GM21390 (cell line): ENCODE data around the gene CMTR1.

Experiments
- ATAC-seq: cut with Tn5 transposase; IDR thresholded peaks from one replicate; pipeline ENCODE4 v1.9.1; 2021; ENCODE audit not compliant: unreplicated experiment

The CMTR1 gene

DNA sequence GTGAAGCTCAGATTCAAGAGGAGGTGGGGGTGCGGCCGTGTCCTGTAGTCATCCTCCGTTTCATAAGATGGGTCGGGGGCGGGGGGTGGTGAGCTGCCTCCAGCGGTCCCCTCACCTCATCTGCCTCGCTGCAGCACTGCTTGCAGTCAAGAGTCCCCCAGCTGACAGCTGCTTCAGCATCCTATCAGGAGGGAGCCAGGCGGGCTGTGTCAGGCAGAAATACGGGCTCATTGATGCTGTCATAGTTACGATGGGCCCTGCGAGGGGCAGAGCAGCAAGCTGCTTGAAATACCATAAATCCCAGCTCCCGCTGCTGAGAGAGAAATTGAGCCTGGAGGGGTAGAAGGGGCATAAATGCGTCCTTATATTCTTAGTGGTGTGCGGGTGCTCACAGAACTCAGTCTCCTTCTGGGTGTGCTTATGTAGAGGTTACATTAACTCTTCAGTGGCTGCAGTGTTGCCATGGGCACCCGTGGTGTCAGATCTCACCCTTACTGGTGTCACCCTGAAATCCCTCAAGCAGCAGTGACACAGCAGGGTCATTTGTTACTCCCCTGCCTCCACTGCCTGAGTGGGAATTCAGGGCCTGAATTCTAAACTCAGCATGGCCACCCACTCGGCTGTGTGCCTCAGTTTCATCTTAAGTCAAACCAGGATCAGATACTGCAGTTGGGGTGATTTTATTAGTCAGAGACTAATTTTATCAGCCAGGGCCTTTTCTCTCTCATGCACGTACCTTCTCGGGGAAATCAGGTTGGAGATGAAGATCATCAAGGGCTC lies 44.8 kb downstream of the CMTR1 start:
- no peak for ATAC-seq

DNA sequence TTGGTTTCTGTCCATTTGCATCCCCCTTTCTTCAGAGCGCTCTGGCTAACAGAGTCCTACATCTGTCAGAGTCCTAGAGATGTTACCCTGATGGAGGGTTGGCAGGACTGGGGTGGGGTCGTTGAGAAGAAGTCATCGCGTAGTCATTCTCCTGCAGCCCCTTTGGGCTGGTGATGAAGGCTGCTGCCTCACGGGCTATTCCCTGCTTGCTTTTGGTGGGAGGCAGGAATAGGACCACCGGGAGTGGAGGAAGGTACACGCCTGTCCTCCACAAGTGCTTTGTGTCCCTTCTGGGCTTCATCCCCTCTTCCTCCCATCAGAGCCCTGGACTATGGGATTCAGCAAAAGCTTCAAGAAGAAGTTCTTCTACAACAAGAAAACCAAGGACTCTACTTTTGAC lies 45.8 kb downstream of the CMTR1 start:
- no peak for ATAC-seq

DNA sequence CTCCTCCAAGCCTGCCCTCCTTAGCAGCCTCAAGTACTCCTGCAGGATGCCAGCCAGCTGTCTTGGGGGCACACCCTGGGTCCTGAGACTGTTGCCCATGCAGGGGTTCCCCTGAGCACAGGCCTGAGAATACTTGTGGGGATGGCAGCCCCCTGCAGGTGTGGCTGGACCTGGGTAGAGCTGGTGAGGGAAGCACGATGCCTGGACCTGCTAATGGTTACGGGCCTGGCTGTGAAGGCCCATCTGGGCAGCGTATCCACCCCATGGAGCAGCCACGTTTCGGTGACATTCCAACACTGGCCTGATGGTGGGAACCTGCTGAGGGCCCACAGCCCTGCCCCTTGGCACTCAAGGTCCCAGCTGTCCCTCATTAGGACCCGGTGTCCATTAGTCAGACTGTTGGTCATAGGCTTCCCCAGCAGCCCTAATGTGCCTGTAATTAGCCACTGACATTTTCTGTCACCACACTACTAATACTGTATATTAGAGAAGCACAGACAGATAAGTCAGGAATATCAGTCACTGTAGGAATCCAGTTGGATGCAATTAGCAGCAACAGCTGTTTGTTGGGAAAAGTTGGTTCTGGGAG lies 46.3 kb downstream of the CMTR1 start:
- no peak for ATAC-seq

DNA sequence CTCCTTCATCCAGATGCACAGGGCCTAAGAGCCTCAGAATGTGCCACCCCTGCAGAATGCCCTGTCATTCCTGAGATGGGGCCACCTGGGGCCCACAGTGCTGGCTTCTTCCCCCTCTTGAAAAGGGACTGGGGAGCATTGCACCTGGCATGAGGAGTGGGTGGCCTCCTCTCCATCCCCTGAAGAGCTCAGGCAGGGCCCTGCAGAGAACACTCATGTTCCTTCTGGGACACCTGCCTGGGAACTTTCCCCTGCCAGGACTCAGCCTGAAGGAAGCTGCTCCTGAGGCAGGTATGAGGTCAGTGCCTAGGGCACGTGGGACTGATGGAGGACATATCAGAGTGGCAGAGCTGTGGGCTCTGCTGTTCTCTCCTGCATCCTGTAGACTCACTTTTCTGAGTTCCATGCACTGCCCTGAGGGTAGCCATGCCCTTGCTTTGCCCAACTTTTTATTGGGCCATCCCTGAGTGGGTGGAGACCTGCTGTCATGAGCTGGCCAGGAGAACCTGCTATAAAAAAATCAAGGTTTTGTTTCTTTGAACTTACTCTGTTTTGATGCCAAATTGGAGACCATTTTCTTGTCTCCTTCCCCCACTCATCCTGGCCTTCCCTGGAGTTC lies 47.2 kb downstream of the CMTR1 start:
- no peak for ATAC-seq

DNA sequence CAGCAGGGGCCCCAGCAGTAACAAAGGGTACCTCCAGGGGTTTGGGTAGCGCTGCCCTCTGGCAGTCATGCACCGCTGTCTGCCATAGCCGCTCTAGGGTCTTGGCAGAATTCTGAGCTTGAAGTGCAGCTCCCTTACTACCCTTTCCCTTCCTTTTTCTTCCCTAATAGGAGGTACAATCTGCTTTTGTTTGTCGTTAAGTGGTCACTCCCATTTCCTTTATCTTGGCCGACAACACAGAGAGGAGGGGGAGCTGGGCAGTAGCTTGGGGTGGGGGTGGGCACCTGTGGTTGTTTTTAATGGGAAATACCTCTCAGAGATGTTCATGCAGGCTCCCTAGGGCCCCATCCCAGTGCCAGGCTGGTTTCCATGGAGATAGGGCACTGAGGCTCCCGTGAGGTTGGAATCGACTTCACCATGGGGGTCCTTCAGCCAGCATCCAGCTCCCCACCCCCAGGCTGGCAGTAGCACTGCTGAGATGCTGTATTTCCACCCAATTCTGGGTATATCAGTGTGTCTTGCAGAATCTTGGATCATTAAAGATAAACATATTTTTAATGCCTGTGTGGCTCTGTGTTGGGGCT lies 48.0 kb downstream of the CMTR1 start:
- no peak for ATAC-seq

DNA sequence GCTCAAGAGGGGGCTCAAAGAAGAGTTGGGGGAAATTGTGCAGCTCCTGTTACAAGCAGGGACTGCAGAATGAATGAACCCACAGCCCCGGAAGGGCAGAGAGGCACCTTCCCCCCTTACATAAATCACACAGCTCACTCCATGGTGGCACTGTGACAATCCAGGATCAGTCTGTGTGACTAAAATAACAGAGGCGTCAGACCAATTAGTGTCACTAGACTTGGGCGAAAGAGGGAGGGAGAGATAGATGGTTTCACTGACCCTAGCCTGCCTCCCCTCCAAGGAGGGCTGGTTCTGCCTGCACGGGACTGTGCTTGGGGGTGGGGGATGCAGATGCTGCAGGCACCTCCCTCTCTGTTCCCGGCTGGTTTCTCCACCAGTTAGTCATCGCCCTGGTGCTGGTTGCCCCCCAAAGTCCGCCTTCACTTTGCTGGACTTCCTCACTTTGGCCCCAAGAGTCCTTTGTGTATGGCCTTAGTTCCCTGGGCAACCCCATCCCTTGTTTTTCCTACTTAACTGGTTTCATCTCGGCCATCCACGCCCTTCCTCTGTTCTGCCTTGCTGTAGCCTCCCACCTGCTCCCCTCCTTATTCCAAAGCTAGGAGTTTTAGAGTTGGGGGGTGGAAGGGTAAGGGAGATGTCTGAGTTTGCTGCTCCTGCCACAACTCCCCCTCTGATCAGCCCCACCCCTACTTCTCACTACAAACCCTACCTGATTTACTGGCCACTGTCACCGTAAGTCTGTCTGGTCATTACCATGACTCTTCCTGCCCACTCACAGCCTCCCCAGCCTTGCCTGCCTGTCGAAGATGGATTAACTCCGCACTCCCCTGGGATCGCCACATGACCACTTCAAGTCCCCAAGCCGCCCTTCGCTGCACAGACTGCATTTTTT lies 48.9 kb downstream of the CMTR1 start:
- ATAC-seq = no peak

DNA sequence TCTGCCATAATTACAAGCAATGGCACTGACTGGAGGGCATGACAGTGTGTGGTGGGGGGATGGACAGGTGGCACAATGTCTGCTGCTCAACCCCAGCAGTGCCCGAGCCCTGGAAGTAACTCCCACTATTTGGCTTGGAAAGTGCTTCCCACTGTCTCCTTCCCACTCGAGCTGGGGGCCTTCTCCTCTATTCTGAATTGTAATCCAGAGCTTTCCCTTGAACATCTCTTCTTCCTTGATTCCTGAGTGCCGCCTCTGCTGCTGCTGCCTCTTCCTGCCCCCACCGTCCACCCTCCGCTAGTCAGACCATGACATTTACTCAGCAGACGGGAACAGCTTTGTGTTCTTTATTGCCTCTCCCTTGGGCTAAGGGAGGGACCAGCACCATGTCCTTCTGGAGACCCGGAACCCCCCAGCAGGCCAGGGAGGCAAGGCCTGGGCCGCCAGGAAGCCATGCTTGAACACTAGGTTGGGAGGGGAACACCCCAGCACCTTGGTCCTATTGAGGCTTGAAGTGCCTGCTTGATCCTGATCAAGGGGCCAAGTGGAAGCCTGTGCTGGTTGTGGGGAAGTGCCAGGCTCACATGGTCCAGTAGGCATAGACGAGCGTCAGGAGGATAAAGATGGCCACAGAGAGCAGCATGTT lies 49.7 kb downstream of the CMTR1 start:
- ATAC-seq = no peak

DNA sequence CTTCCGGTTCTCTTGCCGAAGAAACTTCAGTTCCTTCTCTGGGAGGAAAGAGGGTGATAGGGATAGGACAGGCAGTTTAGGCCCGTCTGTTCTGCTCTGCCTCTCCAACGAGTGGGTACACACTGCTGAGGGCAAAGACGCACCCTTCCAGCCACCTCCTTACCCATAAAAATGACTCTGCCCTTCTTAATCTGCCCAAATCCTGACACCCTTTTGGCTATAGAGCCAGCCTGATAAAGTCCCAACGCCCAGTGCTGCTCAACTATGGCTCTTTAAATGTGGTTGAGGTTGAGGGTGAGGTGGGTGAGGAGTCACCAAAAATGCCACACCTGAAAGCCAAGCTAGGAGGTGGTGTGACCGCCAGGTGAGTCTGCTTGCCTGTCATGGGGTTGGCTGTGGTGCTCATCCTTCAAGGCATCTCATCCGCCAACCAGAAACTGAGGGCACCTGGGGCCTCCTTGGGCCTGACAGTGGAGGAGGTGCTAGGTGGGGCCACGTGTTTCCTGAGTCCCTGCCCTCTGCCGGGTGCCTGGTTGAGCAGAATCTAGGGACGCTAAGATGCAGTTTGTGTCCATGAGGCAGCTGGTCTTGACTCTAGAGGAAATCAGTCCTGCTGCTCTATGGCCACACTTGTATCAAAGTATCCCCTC lies 50.4 kb downstream of the CMTR1 start:
- ATAC-seq = no peak

DNA sequence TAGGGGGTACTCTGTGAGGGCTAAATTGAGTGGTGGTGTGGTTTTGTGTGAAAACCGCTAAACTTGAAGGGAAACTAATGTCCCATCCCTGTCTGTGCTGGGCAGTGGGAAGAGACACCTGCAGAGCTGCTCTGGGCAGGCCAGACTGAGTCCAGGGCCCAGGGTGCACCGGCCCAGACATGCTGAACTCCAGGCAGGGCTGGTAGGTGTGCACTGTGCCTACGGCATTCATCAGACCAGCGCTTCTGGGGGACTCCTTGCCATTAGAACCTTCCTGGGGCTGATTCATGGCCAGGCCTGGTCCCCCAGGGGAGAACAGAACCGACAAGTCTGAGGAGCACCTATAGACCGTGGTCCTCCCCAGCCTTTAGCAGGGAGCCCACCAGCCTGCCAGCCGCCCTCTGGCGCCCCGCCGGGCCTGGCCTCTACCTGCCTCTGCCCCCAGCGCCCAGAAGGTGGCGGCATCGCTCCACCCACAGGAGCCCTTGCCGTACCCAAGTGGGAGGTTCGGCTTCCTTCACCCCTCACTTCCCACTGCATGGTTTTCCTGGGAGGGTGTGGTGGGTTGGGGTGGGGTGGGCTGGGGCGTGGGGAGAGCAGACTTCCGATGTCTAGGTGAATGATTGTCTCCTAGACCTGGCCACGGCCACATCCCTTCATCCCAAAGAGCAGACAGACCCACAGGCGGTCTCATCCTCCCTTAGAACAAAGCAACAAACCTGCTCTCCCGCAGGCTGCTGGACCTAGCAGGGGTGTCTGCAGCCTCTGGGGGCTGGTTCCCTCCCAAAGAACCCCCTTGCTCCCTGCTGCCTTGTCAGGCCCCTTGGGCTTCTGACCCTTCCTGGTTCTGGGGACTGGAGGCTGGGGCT lies 51.1 kb downstream of the CMTR1 start:
- ATAC-seq = peak; percentile 67

DNA sequence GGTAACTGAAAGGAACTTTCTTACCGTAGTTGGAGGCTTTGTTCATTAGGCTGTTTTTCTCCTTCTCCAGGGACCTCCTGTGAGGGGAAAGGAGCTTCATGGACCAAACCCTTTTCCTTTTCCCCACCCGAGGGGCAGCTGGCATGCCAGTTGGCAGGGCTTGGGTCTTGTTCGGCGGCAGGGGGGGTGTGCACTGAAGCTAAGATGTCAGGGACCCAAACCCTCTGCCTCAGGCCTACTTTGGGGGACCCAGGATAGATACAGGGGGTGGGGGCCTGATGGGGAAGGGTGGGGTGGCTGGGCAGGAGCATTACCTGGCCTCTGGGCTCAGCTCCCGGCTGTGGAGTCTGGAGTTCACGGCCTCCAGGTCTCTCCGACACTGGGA lies 51.8 kb downstream of the CMTR1 start:
- ATAC-seq = no peak

DNA sequence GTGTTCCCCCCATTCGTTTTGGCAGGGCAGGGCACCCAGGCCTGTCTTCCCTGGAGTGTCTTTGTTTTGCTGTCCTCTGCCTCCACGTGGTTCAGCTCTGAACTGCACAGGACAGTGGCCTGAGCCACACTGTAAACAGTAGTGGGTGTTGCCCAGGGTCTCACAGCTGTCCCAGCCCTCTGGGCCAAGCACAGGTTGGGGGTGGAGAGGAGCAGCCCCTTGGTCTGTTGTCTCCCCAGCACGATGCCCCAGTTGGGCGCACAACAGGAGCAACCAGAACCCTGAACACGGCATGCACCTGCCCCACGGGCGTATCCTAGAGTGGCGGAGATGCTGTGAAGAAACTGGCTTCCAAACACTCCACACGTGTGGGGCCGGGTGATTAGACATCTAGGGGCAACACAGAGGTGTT lies 52.3 kb downstream of the CMTR1 start:
- ATAC-seq = no peak

DNA sequence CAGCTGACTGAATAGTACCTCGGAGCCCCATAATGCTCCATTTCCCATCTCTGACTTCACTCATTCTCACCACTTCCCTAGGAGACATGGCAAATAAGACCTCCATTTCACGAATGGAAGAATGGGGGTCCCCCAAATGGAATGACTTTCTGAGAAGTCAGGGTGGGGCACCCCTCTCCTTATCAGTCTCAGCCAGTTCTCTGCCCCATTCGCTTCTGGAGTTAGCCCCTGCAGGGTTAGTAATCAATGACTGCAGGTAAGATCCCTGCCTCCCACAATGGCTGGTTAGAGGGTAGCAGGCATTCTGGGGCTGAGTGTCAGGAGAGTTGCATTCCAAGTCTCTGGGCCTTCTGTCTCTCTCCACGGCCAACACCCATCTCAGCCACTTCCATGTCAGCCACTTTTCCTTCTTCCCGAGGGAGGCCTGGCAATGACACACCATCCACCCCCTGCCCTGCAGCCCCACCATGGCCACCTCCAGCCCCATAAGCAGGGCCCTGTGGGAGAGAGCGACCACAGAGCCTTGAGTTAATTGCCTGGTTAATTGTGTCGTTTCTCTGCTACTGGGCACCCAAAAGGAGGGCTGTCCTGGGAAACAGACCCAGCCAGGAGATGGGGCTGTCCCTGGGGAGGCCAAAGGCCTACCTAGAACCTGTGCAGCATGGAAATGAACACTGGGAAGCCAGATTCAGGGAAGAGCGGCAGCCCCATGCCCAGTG lies 53.3 kb downstream of the CMTR1 start:
- no peak for ATAC-seq

DNA sequence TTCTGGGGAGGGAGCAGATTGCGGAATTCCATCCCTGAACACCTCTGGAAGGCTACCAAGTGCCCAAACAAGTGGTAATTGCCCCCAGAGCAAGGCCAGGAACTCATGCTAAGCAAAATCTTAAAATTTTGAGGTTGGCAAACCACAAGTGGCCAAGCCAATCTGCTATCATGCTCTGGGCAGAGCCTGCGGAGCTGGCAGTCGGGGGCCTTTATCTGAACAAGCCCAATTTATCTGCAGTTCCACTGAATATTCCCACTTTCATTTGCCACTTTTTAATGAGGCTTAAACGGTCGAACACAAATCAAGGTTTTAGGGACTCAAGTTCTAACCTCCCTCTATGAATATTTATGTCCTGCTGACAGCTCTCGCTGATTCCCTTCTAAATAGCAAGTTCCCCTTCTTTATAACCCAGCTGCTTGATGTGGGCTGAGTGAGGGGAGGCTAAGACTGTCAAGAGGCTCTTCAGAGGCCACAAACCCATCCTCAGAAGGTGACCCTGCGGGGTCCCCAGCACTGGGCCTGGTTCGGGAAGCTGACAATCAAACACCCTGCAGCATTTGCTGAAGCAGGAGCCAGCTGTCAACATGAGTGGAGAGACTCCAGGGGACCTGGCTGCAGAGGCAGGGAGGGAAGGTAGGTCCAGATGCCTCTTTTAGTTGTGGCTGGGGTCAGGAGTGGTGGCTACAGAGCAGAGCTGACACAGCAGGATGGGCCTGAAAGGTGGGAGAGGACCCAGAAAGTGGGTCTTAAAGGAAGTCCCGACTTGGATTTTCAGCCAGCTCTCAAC lies 54.8 kb downstream of the CMTR1 start:
- ATAC-seq = no peak

DNA sequence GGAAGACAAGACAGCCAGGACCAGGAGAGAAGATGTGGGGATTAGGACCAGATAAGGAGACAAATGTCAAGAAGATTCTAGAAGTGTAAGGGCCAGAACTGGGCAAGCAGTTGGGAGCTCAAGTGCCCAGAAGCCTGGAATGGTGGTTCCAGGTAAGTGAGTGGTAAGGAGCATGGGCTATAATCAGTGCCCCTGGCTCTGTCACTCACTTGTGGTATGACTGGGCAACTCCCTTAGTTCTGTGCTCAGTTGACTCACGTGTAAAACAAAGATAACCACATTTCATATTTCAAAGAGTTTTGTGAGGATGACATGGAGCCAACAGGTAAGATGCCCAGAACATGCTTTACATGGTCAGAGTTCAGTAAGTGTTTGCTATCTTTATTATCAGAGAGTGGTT lies 55.5 kb downstream of the CMTR1 start:
- ATAC-seq = no peak

DNA sequence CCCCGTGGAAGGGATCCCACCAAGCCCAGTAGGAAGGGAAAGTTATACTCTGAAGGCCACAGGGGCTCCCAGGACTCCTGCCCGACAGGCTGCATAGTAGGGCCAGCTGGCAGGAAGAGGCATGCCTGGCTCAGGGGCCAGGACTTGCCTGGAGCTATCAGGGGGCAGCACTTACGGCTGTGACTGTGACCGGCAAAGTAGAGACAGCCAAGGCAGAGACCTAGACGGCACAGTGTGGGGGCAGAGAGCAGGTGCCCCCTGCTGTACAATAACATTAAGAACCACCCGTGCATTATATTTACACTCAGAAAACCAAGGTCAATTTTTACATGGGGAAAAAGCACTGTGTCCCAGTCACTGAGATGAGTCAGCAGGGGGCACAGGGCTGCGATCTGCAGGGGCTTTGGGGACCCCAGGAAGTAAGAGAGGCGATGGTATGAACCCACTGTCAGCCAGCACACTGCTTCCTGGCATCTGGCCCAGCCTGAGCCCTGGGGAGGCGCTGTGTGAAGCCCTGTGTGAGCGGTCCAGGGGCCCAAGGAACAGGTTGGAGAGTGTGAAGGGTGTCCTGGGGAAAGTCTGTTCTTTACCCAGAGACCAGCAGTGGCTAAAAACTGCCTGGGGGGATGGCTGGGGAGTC lies 56.8 kb downstream of the CMTR1 start:
- no peak for ATAC-seq

DNA sequence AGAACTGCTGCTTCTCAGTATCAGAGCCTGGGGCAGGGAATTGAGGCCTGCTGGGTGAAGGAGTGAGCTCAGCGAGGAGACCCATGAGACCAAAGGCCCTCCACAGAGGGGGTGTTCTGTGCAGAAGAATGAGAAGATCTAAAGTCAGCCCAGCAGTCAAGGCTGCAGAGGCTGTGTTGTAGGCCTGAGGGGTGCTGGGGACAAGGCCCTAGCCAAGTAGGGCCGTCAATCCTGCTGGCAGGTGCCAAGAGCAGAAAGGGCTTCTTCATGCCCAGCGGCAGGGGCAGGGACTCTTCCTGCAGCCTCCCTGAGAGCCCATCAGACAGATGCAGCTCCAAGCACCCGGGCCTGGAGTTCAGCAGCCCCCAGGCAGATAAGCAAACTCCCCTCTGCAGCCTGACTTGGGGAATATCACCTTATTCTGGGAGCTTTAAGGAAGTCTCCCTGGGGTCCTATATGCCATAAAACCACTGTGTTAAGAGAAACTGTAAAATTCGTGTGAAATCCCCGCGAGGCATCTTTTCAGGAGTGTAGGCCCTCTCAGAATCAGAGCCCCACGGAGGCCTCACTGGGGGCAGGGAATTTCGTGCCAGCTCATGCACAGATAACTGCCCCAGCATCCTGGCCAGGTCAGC lies 57.6 kb downstream of the CMTR1 start:
- ATAC-seq = no peak
